ENCODE measurements around the gene CNTN2. TPM values are rescaled to one million over a fixed set of nuclear protein-coding genes. Genes with fewer than 3 reads are reported as not detected.

Gene CNTN2
- total and polyA plus RNA-seq, 2 experiments from 2014 or later, result 1.3 to 2.2 TPM

DNA sequence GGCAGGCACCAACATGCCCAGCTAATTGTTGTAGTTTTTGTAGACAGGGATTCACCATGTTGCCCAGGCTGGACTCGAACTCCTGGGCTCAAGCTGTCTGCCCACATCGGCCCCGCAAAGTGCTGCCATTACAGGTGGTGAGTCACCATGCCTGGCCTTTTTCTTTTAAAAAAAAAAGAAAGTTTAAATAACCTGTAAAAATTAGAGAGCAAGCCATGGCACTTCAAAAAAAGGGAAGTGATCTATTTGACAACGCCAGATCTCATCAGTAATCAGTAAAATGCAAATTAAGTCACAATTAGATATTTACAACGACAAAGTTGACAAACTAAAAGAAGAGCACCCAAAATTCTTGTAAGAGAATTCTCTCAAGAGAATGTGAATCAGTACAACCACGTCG, 81.7 kb downstream of the CNTN2 start:
- ATAC-seq (no peak), DNase-seq (ENCODE audit: low spot score) (no peak)
- Histone ChIP-seq H3K4me1 (ENCODE audit: insufficient read depth) (peaks cover 9% of the 10 kb centered on the region; the same call in 1 of the 2 replicates), H4K20me1 (replicated peaks; ENCODE audit: insufficient read depth) (peaks cover 14% of the 10 kb centered on the region), H2AFZ (no peak overlapping the region), H3K9me2 (ENCODE audit: insufficient read depth) (no peaks in the 10 kb centered on the region), H3K36me3 (ENCODE audit: insufficient read depth) (no peaks in the 10 kb centered on the region), H3K4me2 (no peak overlapping the region), H3K79me2 (replicated peaks; ENCODE audit: insufficient read depth) (peaks cover 19% of the 10 kb centered on the region), H3K27me3 (ENCODE audit: insufficient read depth) (no peaks in the 10 kb centered on the region), H3K27ac (ENCODE audit: low read depth) (no peak overlapping the region), H3F3A (replicated peaks; ENCODE audit: low read depth) (no peaks in the 10 kb centered on the region; the same call in 1 of the 2 replicates), H3K4me3 (no peak overlapping the region)
- Mint-ChIP-seq H3K4me1 (peaks cover 12% of the 10 kb centered on the region), H3K27me3 (ENCODE audit: insufficient read depth, low read depth, poor library complexity) (peaks cover 4% of the 10 kb centered on the region), H3K36me3 (ENCODE audit: low read depth) (peaks cover 4% of the 10 kb centered on the region; the same call in 1 of the 3 replicates), H3K27ac (no peak overlapping the region), H3K4me3 (no peak overlapping the region), H3K9me3 (no peaks in the 10 kb centered on the region)
- no peak for TF ChIP-seq NANOG (IDR thresholded peaks at IDR 0.05; ENCODE audit: borderline replicate concordance)
- no peak for TF ChIP-seq POLR2AphosphoS5 (IDR thresholded peaks at IDR 0.05; ENCODE audit: low read depth)
- TF ChIP-seq, protein P1, sequence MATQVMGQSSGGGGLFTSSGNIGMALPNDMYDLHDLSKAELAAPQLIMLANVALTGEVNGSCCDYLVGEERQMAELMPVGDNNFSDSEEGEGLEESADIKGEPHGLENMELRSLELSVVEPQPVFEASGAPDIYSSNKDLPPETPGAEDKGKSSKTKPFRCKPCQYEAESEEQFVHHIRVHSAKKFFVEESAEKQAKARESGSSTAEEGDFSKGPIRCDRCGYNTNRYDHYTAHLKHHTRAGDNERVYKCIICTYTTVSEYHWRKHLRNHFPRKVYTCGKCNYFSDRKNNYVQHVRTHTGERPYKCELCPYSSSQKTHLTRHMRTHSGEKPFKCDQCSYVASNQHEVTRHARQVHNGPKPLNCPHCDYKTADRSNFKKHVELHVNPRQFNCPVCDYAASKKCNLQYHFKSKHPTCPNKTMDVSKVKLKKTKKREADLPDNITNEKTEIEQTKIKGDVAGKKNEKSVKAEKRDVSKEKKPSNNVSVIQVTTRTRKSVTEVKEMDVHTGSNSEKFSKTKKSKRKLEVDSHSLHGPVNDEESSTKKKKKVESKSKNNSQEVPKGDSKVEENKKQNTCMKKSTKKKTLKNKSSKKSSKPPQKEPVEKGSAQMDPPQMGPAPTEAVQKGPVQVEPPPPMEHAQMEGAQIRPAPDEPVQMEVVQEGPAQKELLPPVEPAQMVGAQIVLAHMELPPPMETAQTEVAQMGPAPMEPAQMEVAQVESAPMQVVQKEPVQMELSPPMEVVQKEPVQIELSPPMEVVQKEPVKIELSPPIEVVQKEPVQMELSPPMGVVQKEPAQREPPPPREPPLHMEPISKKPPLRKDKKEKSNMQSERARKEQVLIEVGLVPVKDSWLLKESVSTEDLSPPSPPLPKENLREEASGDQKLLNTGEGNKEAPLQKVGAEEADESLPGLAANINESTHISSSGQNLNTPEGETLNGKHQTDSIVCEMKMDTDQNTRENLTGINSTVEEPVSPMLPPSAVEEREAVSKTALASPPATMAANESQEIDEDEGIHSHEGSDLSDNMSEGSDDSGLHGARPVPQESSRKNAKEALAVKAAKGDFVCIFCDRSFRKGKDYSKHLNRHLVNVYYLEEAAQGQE (IDR thresholded peaks at IDR 0.05; ENCODE audit: unreplicated experiment), result no peak
- TF ChIP-seq JUNB (IDR thresholded peaks at IDR 0.05; ENCODE audit: unreplicated experiment), result no peak
- TF ChIP-seq STAT1 (IDR thresholded peaks at IDR 0.05; ENCODE audit: unreplicated experiment), result no peak
- TF ChIP-seq CREB1 (CRISPR knock-in tag; IDR thresholded peaks at IDR 0.05; ENCODE audit: low read depth), result no peak
- TF ChIP-seq ZNF114 (CRISPR knock-in tag; IDR thresholded peaks at IDR 0.05), result no peak
- TF ChIP-seq, protein P2, sequence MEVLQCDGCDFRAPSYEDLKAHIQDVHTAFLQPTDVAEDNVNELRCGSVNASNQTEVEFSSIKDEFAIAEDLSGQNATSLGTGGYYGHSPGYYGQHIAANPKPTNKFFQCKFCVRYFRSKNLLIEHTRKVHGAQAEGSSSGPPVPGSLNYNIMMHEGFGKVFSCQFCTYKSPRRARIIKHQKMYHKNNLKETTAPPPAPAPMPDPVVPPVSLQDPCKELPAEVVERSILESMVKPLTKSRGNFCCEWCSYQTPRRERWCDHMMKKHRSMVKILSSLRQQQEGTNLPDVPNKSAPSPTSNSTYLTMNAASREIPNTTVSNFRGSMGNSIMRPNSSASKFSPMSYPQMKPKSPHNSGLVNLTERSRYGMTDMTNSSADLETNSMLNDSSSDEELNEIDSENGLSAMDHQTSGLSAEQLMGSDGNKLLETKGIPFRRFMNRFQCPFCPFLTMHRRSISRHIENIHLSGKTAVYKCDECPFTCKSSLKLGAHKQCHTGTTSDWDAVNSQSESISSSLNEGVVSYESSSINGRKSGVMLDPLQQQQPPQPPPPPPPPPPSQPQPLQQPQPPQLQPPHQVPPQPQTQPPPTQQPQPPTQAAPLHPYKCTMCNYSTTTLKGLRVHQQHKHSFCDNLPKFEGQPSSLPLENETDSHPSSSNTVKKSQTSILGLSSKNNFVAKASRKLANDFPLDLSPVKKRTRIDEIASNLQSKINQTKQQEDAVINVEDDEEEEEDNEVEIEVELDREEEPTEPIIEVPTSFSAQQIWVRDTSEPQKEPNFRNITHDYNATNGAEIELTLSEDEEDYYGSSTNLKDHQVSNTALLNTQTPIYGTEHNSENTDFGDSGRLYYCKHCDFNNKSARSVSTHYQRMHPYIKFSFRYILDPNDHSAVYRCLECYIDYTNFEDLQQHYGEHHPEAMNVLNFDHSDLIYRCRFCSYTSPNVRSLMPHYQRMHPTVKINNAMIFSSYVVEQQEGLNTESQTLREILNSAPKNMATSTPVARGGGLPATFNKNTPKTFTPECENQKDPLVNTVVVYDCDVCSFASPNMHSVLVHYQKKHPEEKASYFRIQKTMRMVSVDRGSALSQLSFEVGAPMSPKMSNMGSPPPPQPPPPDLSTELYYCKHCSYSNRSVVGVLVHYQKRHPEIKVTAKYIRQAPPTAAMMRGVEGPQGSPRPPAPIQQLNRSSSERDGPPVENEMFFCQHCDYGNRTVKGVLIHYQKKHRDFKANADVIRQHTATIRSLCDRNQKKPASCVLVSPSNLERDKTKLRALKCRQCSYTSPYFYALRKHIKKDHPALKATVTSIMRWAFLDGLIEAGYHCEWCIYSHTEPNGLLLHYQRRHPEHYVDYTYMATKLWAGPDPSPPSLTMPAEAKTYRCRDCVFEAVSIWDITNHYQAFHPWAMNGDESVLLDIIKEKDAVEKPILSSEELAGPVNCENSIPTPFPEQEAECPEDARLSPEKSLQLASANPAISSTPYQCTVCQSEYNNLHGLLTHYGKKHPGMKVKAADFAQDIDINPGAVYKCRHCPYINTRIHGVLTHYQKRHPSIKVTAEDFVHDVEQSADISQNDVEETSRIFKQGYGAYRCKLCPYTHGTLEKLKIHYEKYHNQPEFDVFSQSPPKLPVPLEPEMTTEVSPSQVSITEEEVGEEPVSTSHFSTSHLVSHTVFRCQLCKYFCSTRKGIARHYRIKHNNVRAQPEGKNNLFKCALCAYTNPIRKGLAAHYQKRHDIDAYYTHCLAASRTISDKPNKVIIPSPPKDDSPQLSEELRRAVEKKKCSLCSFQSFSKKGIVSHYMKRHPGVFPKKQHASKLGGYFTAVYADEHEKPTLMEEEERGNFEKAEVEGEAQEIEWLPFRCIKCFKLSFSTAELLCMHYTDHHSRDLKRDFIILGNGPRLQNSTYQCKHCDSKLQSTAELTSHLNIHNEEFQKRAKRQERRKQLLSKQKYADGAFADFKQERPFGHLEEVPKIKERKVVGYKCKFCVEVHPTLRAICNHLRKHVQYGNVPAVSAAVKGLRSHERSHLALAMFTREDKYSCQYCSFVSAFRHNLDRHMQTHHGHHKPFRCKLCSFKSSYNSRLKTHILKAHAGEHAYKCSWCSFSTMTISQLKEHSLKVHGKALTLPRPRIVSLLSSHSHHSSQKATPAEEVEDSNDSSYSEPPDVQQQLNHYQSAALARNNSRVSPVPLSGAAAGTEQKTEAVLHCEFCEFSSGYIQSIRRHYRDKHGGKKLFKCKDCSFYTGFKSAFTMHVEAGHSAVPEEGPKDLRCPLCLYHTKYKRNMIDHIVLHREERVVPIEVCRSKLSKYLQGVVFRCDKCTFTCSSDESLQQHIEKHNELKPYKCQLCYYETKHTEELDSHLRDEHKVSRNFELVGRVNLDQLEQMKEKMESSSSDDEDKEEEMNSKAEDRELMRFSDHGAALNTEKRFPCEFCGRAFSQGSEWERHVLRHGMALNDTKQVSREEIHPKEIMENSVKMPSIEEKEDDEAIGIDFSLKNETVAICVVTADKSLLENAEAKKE (CRISPR knock-in tag; IDR thresholded peaks at IDR 0.05), result no peak
- TF ChIP-seq, protein P3, sequence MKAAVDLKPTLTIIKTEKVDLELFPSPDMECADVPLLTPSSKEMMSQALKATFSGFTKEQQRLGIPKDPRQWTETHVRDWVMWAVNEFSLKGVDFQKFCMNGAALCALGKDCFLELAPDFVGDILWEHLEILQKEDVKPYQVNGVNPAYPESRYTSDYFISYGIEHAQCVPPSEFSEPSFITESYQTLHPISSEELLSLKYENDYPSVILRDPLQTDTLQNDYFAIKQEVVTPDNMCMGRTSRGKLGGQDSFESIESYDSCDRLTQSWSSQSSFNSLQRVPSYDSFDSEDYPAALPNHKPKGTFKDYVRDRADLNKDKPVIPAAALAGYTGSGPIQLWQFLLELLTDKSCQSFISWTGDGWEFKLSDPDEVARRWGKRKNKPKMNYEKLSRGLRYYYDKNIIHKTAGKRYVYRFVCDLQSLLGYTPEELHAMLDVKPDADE (IDR thresholded peaks at IDR 0.05), result no peak
- TF ChIP-seq ZNF331 (CRISPR knock-in tag; IDR thresholded peaks at IDR 0.05; ENCODE audit: low read depth), result no peak
- TF ChIP-seq, protein P4, sequence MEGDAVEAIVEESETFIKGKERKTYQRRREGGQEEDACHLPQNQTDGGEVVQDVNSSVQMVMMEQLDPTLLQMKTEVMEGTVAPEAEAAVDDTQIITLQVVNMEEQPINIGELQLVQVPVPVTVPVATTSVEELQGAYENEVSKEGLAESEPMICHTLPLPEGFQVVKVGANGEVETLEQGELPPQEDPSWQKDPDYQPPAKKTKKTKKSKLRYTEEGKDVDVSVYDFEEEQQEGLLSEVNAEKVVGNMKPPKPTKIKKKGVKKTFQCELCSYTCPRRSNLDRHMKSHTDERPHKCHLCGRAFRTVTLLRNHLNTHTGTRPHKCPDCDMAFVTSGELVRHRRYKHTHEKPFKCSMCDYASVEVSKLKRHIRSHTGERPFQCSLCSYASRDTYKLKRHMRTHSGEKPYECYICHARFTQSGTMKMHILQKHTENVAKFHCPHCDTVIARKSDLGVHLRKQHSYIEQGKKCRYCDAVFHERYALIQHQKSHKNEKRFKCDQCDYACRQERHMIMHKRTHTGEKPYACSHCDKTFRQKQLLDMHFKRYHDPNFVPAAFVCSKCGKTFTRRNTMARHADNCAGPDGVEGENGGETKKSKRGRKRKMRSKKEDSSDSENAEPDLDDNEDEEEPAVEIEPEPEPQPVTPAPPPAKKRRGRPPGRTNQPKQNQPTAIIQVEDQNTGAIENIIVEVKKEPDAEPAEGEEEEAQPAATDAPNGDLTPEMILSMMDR (conservative IDR thresholded peaks at IDR 0.05; ENCODE audit: low read depth in 2 of 2), result no peak
- no peak for TF ChIP-seq EZH2 (IDR thresholded peaks at IDR 0.05; ENCODE audit: low read depth, unreplicated experiment)
- TF ChIP-seq EZH2phosphoT487 (IDR thresholded peaks at IDR 0.05; ENCODE audit: unreplicated experiment), result no peak

Measured in GM23338 (cell line).